Stimulated activated naive CD8-positive, alpha-beta T cell treated with anti-CD3 and anti-CD28 coated beads, Interleukin-15, Interleukin-2, amounts not matched to agents 100 U/mL and 50 U/mL, for 24 hours (primary cell): Measurements from ENCODE around the gene TMEM250.
A peak's percentile ranks its signal among the peaks of the same experiment; 100 is the strongest.

Experiments used
- ATAC-seq: fragments of 150-1000 bp; cut with Tn5 transposase; one replicate; pipeline ENCODE4 v1.10.0; 2021
- DNase-seq: peaks from one replicate; pipeline ENCODE4 v3.0.0; 2021

TMEM250 gene

DNA sequence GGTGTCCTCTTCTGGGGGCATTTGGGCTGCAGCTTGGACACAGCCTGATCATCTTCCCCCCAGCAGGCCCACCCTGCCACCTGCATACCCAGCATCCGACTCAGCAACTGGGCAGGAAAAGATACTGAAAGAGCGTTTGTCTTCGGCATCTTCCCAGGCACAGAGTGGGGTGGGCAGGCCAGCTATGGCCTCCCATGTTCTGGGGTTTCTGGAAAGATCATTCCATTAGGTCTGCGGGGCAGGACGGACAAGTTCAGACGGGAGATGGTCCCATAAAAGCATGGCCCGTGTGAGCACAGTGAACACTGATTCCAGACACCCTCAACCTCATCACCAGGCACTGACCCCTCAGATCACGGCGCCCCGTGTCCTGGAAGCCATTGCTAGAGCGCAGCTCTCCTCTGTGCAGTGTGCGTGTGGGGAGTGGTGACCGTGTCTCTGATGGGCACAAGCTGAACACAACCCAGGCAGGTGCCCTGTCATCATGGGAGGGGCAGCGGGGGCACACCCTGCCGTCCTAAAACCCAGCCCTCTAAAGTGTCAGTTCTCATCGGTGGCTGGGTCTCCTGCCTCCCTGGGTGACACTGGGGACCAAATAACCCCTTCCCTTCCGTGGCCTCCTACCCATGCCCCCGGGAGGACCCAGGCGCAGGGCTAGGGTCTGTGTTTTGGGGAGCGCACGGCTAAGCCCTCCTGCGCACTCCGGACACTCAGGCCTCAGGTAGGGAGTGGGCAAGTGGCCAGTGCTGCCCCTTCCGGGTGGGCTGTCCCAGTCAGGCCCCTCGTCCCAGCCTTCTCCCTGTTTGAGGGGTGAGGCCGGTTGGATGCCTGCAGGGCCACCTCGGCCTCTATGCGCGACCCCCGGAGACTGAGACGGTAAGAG is 13.2 kb upstream of the TMEM250 start:
- ATAC-seq (no peak), DNase-seq (no peak)

DNA sequence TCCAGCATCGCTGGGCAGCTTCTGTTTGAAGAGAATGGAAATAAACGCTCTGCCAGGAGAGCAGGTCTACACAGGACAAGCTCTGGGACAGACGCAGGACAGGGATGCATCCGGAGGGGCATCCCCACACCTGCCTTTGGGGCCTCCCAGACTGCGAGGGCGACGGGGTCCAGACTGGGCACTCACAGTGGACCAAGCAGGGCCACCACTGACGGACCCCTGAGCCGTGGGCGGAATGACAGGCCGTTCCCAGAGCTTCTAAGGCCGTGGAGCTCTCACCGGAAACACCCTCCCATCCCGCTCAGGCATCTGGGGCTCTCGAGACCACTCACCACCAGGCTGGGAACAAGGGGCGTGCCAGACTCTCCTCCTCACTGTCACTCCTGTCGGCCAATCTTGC is 10.5 kb upstream of the TMEM250 start:
- DNase-seq (no peak), ATAC-seq (no peak)

DNA sequence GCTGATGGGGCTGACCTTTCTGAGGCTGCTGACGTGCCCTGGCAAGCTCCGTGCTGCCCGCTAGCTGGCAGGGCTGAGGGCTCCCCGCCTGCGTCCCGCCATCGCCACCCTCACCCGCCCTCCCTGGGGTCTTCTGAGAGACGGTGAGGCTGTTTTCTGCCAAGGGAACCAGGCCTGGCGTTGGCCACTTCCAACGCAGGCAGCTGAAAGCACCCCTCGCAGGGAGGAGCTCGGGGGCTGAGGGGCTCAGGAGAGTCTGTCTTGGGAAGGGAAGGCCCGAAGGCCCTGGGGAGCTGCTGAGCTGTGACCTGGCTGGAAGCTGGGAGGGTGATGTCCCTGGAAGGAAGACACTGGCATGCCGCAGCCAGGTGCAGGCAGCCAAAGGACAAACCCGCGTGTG is 9.8 kb upstream of the TMEM250 start:
- DNase-seq (no peak), ATAC-seq (no peak)

DNA sequence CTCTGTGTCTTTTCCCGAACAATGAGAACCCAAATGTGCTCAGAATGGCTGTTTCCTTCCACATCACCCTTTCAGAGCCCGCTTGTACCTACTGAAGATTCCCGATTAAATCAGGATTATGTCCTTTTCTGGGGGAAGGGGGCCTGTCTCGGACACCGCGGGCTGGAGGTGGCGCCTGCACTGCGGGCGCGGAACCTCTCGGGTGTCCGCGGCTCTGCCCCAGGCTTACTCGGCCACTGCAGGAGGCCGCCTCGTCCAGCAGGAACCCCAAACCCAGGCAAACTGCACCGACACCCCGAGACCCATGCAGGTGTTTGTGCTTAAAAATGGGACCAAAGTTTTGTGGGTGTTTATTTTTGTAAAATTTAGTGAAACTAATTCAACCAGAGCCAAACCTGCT is 8.6 kb upstream of the TMEM250 start:
- ATAC-seq (no peak), DNase-seq (no peak)

DNA sequence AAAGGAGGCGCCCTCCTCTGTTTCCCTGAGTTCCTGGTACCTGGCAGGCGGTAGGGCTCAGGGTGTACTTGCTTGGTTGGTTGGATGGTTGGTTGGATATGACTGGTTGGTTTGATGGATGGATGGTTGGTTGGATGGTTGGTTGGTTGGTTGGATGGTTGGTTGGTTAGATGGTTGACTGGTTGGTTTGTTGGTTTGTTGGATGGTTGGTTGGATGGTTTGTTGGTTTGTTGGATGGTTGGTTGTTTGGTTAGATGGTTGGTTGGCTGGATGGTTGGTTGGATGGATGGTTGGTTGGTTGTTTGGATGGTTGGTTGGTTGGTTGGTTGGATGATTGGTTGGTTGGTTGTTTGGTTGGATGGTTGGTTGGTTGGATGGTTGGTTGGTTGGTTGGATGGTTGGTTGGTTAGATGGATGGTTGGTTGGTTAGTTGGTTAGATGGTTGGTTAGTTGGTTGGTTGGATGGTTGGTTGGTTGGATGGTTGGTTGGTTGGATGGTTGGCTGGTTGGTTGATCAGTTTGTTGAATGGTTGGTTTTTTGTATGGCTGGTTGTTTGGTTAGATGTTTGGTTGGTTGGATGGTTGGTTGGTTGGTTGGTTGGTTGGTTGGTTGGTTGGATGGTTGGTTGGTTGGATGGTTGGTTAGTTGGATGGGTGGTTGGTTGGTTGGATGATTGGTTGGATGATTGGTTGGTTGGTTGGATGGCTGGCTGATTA is 6.5 kb upstream of the TMEM250 start:
- DNase-seq, result no peak
- ATAC-seq, result no peak

DNA sequence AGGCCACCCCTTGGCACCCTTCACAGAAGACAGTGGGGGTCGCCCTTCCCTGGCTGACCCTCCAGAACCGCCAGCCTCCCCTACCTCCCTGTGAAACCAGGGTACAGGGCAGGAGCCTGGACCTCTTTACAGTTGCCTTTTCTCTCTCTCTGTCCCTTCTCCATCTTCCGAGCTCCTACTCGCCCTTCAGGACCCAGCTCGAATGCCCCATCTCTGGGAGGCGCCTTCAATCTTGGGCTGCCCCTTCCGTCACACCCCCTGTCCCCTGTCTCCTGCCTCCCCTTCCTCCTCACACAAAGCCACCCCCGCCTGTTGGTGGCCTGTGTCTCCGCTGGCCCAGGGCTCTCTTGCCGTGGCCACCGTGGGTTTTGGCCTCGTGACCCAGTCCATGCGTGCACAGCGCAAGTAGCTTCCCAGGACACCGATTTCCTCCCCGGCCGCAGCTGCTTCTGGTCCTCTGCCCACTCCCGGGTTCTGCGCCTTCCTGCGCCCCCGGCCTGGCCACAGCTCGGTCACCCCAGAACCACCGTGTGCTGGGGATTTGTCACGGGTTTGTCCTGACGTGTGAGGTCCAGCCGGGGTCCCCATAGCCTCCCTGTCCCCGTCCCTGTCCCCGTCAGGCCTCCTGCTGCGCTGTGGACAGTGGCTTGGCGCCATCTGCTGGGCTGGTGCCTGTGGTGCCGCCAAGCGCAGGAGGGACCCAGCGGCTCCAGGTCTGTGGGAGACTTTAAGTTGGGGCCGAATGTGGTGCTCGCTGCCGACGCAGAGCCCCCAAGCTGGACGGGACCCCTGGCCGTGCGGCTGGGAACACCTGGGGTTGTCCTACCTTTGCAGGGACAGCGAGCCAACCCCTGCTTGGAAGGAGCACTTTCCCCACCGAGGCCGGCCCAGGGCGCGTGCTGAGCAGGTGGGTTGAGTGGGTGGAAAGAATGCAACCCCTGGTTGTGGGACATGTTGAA is 4.0 kb upstream of the TMEM250 start:
- peak; percentile 30 for ATAC-seq
- DNase-seq, result peak; percentile 83

DNA sequence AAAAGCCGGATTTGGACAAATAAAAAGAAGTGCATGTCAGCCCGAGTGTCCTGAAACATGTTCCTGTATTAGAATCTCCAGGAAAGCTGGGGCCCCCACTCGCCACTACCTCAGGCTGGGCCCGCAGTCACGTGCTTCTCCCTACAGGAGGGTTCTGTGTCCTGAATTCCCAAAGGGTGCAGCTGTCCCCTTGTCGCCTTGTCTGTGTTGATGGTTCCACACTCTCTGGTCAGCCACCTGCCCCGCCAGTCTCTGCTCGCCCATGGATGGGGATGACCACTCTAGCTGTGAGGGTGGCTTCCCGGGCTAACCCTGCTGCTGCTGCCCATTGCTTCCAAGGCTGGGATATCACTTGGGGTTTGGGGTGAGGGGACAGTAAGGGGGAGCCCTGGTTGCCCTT is 3.1 kb upstream of the TMEM250 start:
- ATAC-seq (no peak), DNase-seq (no peak)

DNA sequence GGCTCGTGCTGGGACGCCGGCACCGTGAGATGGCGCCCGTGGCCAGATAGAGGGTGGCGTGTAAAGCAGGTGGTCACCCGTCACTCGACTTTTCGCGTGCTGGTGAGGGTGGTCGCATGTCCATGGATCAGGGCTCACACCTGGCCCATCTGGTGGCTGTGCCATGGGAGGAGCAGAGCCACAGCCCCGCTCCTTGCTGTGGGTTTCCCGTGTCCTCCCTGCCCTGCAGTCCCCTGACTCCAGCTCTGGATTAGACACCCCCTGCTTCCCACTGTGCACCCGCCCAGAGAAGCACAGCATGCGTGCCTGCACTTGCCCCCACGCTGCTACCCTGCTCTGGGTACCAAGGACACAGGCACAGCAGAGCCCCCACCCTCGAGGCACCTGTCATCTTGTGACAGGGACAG is 1.8 kb upstream of the TMEM250 start:
- ATAC-seq (no peak), DNase-seq (no peak)

DNA sequence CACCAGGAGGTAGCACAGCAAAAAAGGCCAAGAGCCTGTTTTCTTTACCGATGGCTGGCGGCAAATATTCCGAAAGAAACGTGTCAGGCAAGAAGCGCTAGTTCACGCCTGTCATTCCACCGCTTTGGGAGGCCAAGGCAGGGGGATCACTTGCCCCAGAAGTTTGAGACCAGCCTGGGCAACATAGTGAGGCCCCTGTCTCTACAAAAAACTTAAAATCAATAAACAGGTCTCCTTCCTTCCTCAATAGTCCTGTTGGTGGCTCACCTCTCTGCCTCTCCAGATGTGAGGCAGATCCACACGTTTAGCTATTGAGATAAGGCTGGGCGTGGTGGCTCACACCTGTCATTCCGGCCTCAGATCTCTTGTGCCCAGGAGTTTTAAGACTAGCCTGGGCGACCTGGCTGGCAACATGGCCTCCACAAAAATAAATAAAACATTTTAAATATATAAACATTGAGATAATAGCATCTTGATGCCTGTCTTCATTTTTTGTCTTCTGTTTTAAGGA is 1.3 kb upstream of the TMEM250 start:
- DNase-seq (no peak), ATAC-seq (no peak)

DNA sequence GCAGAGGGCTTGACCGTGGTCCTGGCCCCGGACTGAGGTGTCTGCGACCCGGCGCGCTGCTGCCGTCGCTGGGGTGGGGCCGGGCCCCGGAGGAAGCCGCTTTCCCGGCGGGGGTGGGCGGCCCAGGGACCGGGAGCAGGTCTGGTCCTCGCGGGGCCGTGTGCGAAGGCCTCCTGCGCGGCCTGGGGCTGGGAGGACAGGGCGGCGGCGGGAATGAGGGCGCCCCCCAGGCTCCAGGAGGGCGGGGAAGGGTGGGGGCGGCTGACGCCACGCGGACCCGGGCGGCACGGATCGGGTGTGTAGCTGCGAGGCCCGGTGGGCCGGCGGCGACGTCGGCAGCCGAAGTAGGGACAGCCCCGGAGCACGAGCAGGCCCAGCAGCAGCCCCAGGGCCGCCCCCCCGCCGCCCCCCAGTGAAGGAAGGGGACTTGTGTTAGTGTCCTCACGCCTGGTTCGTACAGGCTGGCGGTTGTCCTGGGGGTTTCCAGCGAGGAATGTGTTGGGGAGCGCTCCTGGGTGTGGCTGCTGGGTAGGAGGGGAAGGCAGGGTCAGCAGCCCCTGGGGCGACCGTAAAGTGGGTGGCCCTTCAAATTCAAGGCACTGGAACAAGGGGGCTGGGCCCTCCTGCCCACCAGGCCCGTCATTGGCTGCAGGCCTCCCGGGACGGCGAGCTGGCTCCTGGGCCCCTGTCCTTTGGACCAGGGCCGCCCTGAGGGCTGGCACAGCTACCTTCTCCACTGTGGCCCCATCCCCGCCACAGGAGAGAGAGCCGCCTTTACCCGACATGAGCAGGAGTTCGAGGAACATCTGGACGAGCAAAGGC is 597 bp upstream of the TMEM250 start:
- ATAC-seq (peak; percentile 3), DNase-seq (peak; percentile 55)

DNA sequence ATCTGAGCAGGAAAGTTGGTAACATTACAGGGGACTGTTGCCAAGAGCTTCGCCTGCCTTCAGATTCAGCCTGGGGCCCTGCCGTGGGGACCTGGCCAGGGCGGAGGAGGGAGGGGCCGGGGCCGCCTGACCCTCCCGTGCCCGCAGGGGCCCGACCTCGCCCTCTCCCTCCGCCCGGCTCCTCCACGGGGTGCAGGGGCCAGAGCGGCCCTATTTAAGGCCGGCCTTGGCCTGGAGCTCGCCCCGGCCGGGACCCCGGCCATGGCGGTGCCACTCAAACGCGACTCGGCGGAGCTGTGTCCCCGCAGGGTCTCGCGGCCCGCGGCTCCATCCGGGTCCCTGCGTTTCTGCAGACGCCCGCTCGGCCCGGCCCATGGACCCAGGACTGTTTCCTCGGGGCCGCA is 757 bp downstream of the TMEM250 start:
- ATAC-seq (no peak), DNase-seq (no peak)

DNA sequence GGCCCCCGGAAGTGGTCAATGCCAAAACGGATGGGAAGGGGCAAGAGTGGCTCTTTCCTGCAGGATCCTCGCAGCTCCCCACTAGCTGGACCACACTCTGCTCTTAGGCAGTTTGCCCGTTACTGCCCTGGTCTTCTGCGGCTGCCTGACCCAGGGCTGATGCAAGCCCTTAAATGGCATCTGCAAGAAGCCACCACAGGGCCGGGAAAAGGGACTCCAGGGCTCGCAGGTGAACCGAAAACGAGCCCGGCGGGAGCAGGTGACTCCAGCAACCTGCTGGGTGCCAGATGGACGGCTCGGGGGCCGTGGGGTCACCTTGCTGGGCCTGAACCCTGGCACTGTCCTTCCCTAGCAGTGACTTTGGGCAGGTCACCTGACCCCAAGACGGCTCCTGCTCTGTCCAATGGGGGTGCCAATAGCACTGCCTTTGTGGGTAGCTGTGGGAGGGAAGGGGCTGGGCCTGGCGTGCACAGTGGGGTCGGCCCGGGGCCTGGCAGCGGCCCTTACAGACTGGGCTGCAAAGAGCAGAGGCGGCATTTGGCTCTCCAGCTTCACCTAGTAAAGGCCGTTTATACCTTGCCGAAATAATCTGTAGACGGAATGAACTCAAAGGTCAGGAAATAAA is 1.3 kb downstream of the TMEM250 start:
- peak; percentile 65 for DNase-seq

DNA sequence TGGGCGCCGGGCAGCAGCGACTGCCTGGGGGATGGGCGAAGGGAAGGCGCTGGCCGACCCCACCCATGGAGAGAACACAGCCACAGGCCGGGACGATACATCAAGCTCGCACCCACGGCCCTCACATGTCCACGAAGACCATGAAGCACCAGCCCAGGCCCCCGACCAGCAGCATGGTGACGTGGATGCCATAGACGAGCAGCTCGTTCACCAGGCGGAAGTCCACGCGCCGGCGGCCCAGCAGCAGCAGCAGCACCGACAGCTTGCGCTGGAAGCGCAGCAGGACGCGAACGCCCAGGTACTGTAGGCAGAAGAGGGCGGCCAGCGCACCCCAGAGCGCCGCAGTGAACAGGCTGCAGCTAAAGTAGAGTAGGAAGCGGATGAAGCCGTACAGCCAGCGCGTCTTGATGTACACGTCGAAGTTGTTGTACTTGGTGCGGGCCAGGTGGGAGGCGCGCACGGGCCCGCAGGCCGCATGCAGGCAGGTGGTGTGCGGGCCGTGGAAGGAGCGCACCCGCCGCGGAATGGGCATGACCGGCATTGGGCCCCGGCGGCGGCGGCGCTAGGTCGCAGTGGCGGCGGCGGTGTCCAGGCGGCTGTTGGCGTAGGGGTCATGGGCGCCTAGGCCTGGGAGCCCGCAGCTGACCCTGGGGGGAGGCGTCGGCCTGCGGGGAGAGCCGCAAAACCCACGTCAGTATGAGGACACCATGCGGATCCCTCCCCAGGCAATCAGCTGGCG is 2.1 kb downstream of the TMEM250 start:
- DNase-seq (no peak), ATAC-seq (no peak)

More for the DNA sequence above, 1.3 kb downstream of the TMEM250 start:
- peak; percentile 58 for ATAC-seq

DNA sequence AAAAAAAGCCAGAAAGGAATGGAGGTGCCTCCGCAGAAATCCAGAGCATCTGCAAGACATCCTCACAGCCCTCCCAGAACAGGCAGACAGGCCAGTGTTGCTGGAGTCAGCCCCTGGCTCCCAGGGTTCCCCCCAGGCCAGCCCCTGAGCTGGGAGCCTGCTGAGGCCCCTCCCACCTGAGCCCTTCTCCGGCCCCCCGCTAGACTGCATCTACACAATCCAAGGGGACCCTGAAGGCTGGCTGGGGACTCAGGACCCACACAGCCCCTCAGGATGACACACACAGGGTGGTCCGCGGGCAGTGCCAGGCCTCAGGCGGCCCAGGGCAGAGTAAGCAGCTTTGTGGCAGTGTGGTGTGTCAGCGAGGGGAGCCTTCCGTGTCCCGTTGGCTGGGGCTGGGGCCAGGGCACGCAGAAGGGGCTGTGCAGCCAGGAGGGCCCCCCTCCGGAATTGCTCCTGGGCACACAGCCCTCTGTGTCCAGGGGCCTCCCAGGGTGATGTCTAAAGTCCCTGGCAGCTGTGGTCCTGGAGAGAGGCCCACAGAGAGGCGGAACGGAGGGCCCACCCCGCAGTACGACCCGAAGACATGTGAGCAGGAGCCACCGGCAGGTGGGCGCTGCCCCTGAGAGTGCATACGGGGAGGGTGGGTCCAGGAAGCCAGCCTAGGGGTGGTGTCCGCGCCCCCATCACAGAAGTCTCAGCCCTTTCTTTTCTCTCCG is 2.9 kb downstream of the TMEM250 start:
- no peak for ATAC-seq
- no peak for DNase-seq

DNA sequence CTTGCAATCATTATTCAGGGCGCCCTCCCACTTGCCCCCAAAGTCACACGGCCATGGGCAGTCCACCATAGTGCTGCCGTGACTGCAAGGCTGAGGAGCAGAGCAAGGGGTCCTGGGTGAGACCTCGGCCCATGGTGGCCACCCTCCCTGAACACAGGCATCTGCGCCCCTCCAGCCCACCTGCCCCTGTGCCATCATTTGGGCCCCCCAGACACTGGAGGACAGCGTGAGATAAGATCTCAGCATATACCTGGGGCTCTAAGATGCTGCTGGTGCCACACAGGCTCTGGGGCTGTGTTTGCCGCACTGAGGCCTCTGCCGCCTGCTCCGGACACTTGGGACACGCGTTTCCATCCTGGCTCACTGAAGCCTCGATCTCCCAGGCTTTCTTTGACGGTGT is 3.5 kb downstream of the TMEM250 start:
- DNase-seq (no peak), ATAC-seq (no peak)

DNA sequence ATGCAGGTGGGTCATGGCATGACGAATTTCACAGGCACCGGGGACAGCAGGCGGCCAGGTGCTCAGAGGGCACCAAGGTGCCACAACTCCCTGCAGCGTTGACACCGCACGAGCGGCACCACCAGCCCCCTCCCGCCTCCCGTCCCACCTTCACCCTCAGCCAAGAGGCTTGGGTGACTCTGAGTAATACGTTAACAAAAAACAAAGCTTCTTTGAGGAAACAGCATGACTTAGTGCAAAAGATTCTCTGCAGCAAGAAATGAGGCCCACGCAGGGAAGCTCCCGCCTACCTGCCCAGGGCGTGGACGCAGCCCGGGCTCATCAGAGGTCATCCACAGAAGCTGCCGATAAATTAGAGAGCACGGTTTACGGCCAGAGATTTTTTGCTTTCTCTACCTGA is 4.1 kb downstream of the TMEM250 start:
- no peak for DNase-seq
- ATAC-seq, result no peak

DNA sequence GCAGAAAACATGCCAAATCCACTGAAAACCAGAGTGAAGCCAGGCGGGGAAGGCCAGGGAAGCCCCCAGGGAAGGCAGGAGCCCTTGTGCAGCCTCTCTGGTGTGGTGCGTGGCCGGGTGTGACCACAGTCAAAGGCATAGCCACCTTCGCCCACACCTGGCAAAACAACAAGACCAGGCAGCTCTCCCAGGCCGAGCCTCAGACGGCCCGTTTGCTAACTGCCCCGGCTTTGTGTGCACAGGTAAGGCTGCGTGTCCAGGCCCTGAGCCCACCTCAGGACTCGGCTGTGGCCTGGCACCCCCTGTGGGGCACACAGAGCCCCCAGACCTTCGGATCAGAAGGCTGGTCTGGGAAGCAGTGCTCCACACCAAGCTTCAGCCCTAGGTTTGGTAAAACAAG is 6.1 kb downstream of the TMEM250 start:
- no peak for DNase-seq
- ATAC-seq, result no peak

DNA sequence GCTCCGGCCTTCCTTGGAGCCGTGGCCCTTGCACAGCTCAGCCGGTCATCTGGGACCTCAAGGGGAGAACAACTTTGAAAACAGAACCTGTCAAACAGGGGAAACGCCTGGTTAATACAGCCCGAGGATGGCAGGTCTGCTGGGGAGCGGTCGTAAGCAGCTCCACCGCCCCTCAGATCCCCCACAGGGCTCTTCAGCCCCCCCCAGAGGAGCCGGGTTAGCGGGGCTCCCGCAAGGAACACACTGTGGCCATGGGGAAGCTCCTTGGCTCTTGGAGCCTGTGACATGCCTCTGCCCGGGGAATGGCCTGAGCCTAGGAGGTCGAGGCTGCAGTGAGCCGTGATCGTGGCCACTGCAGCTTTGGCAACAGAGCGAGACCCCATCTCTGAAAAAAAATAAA is 6.8 kb downstream of the TMEM250 start:
- ATAC-seq (no peak), DNase-seq (no peak)

DNA sequence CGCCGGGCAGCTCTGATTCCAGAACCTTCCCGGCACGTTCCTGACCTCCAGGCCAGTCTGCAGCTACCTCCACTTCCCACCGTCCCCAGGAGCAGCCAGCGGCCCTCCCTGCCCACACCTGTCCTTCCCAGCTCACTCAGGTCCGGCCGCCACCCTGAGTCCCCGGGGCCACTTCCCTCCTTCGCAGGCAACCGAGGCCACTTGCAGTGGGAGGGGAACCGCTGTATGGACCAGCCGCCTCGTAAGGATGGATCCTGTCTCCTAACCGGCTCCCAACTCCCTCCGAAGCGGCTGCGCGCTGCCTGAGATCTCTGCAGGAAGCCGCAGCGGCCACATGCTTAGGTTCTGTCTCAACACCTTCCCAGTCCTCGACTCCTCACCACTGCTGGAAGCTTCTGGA is 7.5 kb downstream of the TMEM250 start:
- DNase-seq (no peak), ATAC-seq (no peak)
